NOMO-1 (cell line): ENCODE results near the gene KLHL7.
"Not testable (repeated sequence)": the region's sequence is repeated elsewhere in the genome, so short reads cannot be mapped to it uniquely, and the experiment has no call there.

Source experiments
- DNase-seq, 2 experiments: peaks; one replicate each; lab custom pipeline; 2025; ENCODE audit not compliant: unreplicated experiment in 2 of 2; lab: John Stamatoyannopoulos, UW

KLHL7 gene

GRCh38 chr7:23106823-23107663 lies 1.5 kb downstream of the KLHL7 start:
- DNase-seq: no peak

- no peak for DNase-seq
Measured at GRCh38 chr7:23107781-23108180, 2.2 kb downstream of the KLHL7 start.

- DNase-seq: no peak
Measured at GRCh38 chr7:23108995-23109394, 3.4 kb downstream of the KLHL7 start.

- peak in 1 of 2 experiments; percentile 6 for DNase-seq
Measured at GRCh38 chr7:23109470-23109869, 3.9 kb downstream of the KLHL7 start.

GRCh38 chr7:23114896-23115295 lies 9.3 kb downstream of the KLHL7 start:
- DNase-seq: no peak

GRCh38 chr7:23115991-23116390 lies 10.4 kb downstream of the KLHL7 start:
- no peak for DNase-seq

- no peak for DNase-seq
Measured at GRCh38 chr7:23117841-23118240, 12.3 kb downstream of the KLHL7 start.

GRCh38 chr7:23120106-23120505 lies 14.5 kb downstream of the KLHL7 start:
- no peak for DNase-seq

GRCh38 chr7:23121165-23121564 lies 15.6 kb downstream of the KLHL7 start:
- DNase-seq: no peak

- no peak for DNase-seq
Measured at GRCh38 chr7:23123007-23123406, 17.4 kb downstream of the KLHL7 start.

GRCh38 chr7:23123465-23123864 lies 17.9 kb downstream of the KLHL7 start:
- DNase-seq: no peak

- DNase-seq: no peak
Measured at GRCh38 chr7:23129036-23129435, 23.5 kb downstream of the KLHL7 start.

GRCh38 chr7:23131799-23132198 lies 26.2 kb downstream of the KLHL7 start:
- DNase-seq: not testable (repeated sequence)

- DNase-seq: no peak
Measured at GRCh38 chr7:23133797-23134196, 28.2 kb downstream of the KLHL7 start.

- no peak for DNase-seq
Measured at GRCh38 chr7:23135755-23136154, 30.2 kb downstream of the KLHL7 start.

GRCh38 chr7:23136216-23136615 lies 30.6 kb downstream of the KLHL7 start:
- DNase-seq: no peak

- no peak for DNase-seq
Measured at GRCh38 chr7:23157679-23158078, 52.1 kb downstream of the KLHL7 start.

- no peak for DNase-seq
Measured at GRCh38 chr7:23158546-23158945, 53.0 kb downstream of the KLHL7 start.

- no peak for DNase-seq
Measured at GRCh38 chr7:23161482-23161881, 55.9 kb downstream of the KLHL7 start.

GRCh38 chr7:23164846-23165245 lies 59.3 kb downstream of the KLHL7 start:
- no peak for DNase-seq

GRCh38 chr7:23165316-23165715 lies 59.7 kb downstream of the KLHL7 start:
- no peak for DNase-seq

- no peak for DNase-seq
Measured at GRCh38 chr7:23167691-23168090, 62.1 kb downstream of the KLHL7 start.
